B cell (primary cell): ENCODE results near the gene PANK1. TPM values are rescaled to one million over a fixed set of nuclear protein-coding genes. Genes with fewer than 3 reads are reported as not detected.

Source experiments
- ATAC-seq: fragments of 200-7000 bp; cut with Tn5 transposase; one replicate; pipeline ENCODE4 v1.10.0; 2021; ENCODE audit warnings: low read depth, mild to moderate bottlenecking, moderate number of reproducible peaks, moderate library complexity
- CTCF ChIA-PET: fragments of 350-600 bp; sonication (Branson Sonifier 250); formaldehyde crosslinking; loops from one replicate; lab custom pipeline; 2021; ENCODE audit warnings: antibody characterized with exemption, inconsistent platforms; lab: Charles Lee
- POLR2A ChIA-PET: fragments of 350-600 bp; sonication (Branson Sonifier 250); formaldehyde crosslinking; loops from one replicate; lab custom pipeline; 2021; ENCODE audit warnings: antibody characterized with exemption; lab: Charles Lee
- DNase-seq: peaks from one replicate; pipeline ENCODE4 v3.0.0; 2013
- H2AFZ ChIP-seq: 2 replicates; pipeline ENCODE4 v1.6.1; 2012; ENCODE audit warnings: mild to moderate bottlenecking, low read depth, low read length; ENCODE audit not compliant: insufficient read depth, poor library complexity, severe bottlenecking
- H3K27ac ChIP-seq, 2 donors: 1 replicate in 1 of 2; 2 replicates in 1 of 2; pipeline ENCODE4 v1.5.1; 2012 to 2013; ENCODE audit warnings: low read length in 2 of 2, mild to moderate bottlenecking in 2 of 2, moderate library complexity in 1 of 2
- H3K27me3 ChIP-seq, 4 experiments: fragments of 200-600 bp in 1 of 4; sonication (generic) in 1 of 4; replicated peaks in 1 of 4; 1 replicate in 2 of 4; 2 replicates in 2 of 4; pipeline versions ENCODE4 v1.6.1 to v1.7.0; 2013 to 2016; ENCODE audit warnings: low read length in 3 of 4, mild to moderate bottlenecking in 2 of 4, mixed read lengths in 1 of 4, moderate library complexity in 1 of 4; ENCODE audit not compliant: insufficient read depth in 4 of 4, control insufficient read depth in 3 of 4; ENCODE audit errors: control extremely low read depth in 1 of 4
- H3K36me3 ChIP-seq, 2 experiments: replicated peaks in 1 of 2; 1 replicate in 1 of 2; 2 replicates in 1 of 2; pipeline versions ENCODE4 v1.6.1 to v1.7.1; 2013; ENCODE audit warnings: low read length in 1 of 2; ENCODE audit not compliant: insufficient read depth in 2 of 2, control insufficient read depth in 1 of 2; ENCODE audit errors: control extremely low read depth in 1 of 2, extremely low read depth in 1 of 2
- H3K4me1 ChIP-seq, 2 donors: fragments of 200-600 bp in 1 of 2; sonication (generic) in 1 of 2; 1 replicate in 1 of 2; 2 replicates in 1 of 2; pipeline versions ENCODE4 v1.5.1 to v1.6.1; 2013 to 2017; ENCODE audit warnings: low read length in 2 of 2; ENCODE audit not compliant: control insufficient read depth in 2 of 2, insufficient read depth in 2 of 2
- H3K4me2 ChIP-seq: replicated peaks from 2 replicates; pipeline ENCODE3; 2012; ENCODE audit warnings: mild to moderate bottlenecking, low read depth, low read length; ENCODE audit not compliant: poor library complexity, severe bottlenecking
- H3K4me3 ChIP-seq, 5 experiments: fragments of 200-600 bp in 1 of 5; sonication (generic) in 1 of 5; 1 replicate in 3 of 5; 2 replicates in 2 of 5; pipeline versions ENCODE4 v1.5.1 to v1.7.0; 2011 to 2016; ENCODE audit warnings: low read length in 4 of 5, mild to moderate bottlenecking in 4 of 5, low read depth in 2 of 5, control low read depth in 1 of 5, moderate library complexity in 1 of 5; ENCODE audit not compliant: insufficient read depth in 1 of 5; ENCODE audit errors: control extremely low read depth in 1 of 5, extremely low read depth in 1 of 5
- H3K79me2 ChIP-seq: fragments of 200-600 bp; sonication (generic); one replicate; pipeline ENCODE4 v1.6.0; 2016; ENCODE audit warnings: low read length; ENCODE audit not compliant: control insufficient read depth, insufficient read depth
- H3K9ac ChIP-seq: fragments of 200-600 bp; sonication (generic); 2 replicates; pipeline ENCODE4 v1.6.1; 2017; ENCODE audit warnings: mild to moderate bottlenecking, low read length, moderate library complexity
- H3K9me3 ChIP-seq, 3 donors: one replicate each; pipeline versions ENCODE4 v1.6.1 to v1.7.1; 2013; ENCODE audit warnings: low read length in 2 of 3; ENCODE audit not compliant: control insufficient read depth in 2 of 3, insufficient read depth in 1 of 3; ENCODE audit errors: control extremely low read depth in 1 of 3
- H4K20me1 ChIP-seq: 2 replicates; pipeline ENCODE4 v1.6.0; 2012; ENCODE audit warnings: mild to moderate bottlenecking, low read length; ENCODE audit not compliant: insufficient read depth, control insufficient read depth, poor library complexity, severe bottlenecking
- H3K27ac Mint-ChIP-seq: one replicate; pipeline ENCODE4 v1.8.0; 2021; ENCODE audit warnings: mixed read lengths
- H3K27me3 Mint-ChIP-seq: one replicate; pipeline ENCODE4 v1.8.0; 2021; ENCODE audit warnings: mixed read lengths
- H3K4me1 Mint-ChIP-seq: one replicate; pipeline ENCODE4 v1.8.0; 2021; ENCODE audit warnings: mixed read lengths
- H3K4me3 Mint-ChIP-seq: one replicate; pipeline ENCODE4 v1.8.0; 2021; ENCODE audit warnings: mixed read lengths
- H3K9me3 Mint-ChIP-seq: one replicate; pipeline ENCODE4 v1.8.0; 2022; ENCODE audit warnings: mixed read lengths; ENCODE audit not compliant: insufficient read depth
- CTCF ChIP-seq: fragments of 200-600 bp; IDR thresholded peaks from one replicate; pipeline ENCODE4 v1.8.0; 2022; ENCODE audit warnings: antibody characterized with exemption, mild to moderate bottlenecking
- EZH2 ChIP-seq: IDR thresholded peaks from 2 replicates; pipeline ENCODE4 v1.6.1; 2012; ENCODE audit warnings: borderline replicate concordance, low read depth, mild to moderate bottlenecking, moderate library complexity, low read length; ENCODE audit not compliant: insufficient read depth, poor library complexity, severe bottlenecking
- WGBS: methylation state at CpG from one replicate; pipeline ENCODE4 v1.1.5; 2013; ENCODE audit warnings: missing lambda C conversion rate; ENCODE audit not compliant: insufficient coverage; 5-methylcytosine and 5-hydroxymethylcytosine counted together
- intact Hi-C: fragments of 100-400 bp; cut with micrococcal nuclease; formaldehyde crosslinking; loops from one replicate; pipeline ENCODE4 v1.10.0; 2022
- polyA plus RNA-seq: library from polyadenylated mRNA; depleted of rRNA; stranded (reverse); fragments of >200 nt; gene quantifications from 2 replicates; pipeline ENCODE4 v1.2.3, GENCODE V29; 2012
- total RNA-seq, 2 donors: library from RNA; stranded (reverse); fragments of 120-200 nt in 1 of 2; gene quantifications; 1 replicate in 1 of 2; 2 replicates in 1 of 2; pipeline versions ENCODE4 v1.2.3 to v1.2.4, GENCODE V29; 2013 to 2022

Gene PANK1
- total and polyA plus RNA-seq, 2 donors (not counting 1 experiment from before 2014, with no cell fraction given) = 0.31 to 2.9 TPM

GRCh38 chr10:89576696-89577095, 68.3 kb downstream of the PANK1 start:
- 100% methylated on average over 1 of the region's 2 CpGs for WGBS
- H3K9ac ChIP-seq = no peak overlapping the region
- H3K4me3 ChIP-seq = no peak overlapping the region
- no peaks in the 10 kb centered on the region for H3K4me1 ChIP-seq
- no peak for DNase-seq
- POLR2A ChIA-PET = no interaction called here
- H4K20me1 ChIP-seq = no peaks in the 10 kb centered on the region
- no peaks in the 10 kb centered on the region for H3K9me3 ChIP-seq
- H3K79me2 ChIP-seq = no peaks in the 10 kb centered on the region
- H3K36me3 ChIP-seq = no peaks in the 10 kb centered on the region
- H2AFZ ChIP-seq = no peak overlapping the region
- Mint-ChIP-seq H3K27me3 (no peaks in the 10 kb centered on the region), H3K4me1 (no peaks in the 10 kb centered on the region), H3K27ac (no peak overlapping the region), H3K9me3 (no peaks in the 10 kb centered on the region), H3K4me3 (no peak overlapping the region)
- H3K4me2 ChIP-seq = no peak overlapping the region
- CTCF ChIA-PET = no interaction called here
- TF ChIP-seq CTCF (no peak), EZH2 (no peak)
- H3K27ac ChIP-seq = no peak overlapping the region
- ATAC-seq = no peak
- intact Hi-C loops = no loop called here
- H3K27me3 ChIP-seq = no peaks in the 10 kb centered on the region

- ChIA-PET POLR2A (no interaction called here), CTCF (no interaction called here)
- H4K20me1 ChIP-seq = no peaks in the 10 kb centered on the region
- no peak overlapping the region for H3K27ac Mint-ChIP-seq
- H3K79me2 ChIP-seq = no peaks in the 10 kb centered on the region
- H3K9me3 Mint-ChIP-seq = no peaks in the 10 kb centered on the region
- no peak for TF ChIP-seq EZH2
- no peak for ATAC-seq
- DNase-seq = no peak
- no peaks in the 10 kb centered on the region for H3K36me3 ChIP-seq
- no peak overlapping the region for H3K27ac ChIP-seq
- H3K9me3 ChIP-seq = no peaks in the 10 kb centered on the region
- H3K27me3 ChIP-seq = no peaks in the 10 kb centered on the region
- intact Hi-C loops = no loop called here
- H3K4me1 ChIP-seq = no peaks in the 10 kb centered on the region
- H3K9ac ChIP-seq = no peak overlapping the region
- no peak overlapping the region for H2AFZ ChIP-seq
- 98% methylated on average over 3 of the region's 3 CpGs for WGBS
- no peaks in the 10 kb centered on the region for H3K4me1 Mint-ChIP-seq
- no peak overlapping the region for H3K4me3 Mint-ChIP-seq
- no peak overlapping the region for H3K4me3 ChIP-seq
- H3K4me2 ChIP-seq = no peak overlapping the region
- H3K27me3 Mint-ChIP-seq = no peaks in the 10 kb centered on the region
Measured at GRCh38 chr10:89576022-89576421, 69.0 kb downstream of the PANK1 start.
